ENCODE measurements around the gene MAP1B. TPM values are rescaled to one million over a fixed set of nuclear protein-coding genes. Genes with fewer than 3 reads are reported as not detected.

MAP1B gene
- total RNA-seq, 1 experiment from 2014 or later = not detected

GRCh38 chr5:72222521-72222920 is 115.2 kb downstream of the MAP1B start:
- H3K36me3 ChIP-seq (ENCODE audit: insufficient read depth, low read length) = peaks cover 69% of the 10 kb centered on the region

GRCh38 chr5:72223371-72223770 is 116.1 kb downstream of the MAP1B start:
- no peaks in the 10 kb centered on the region for H3K27me3 ChIP-seq (ENCODE audit: low read length)
- no peaks in the 10 kb centered on the region for H3K79me2 ChIP-seq (ENCODE audit: low read length)
- no peaks in the 10 kb centered on the region for H4K20me1 ChIP-seq (ENCODE audit: insufficient read depth, low read depth, low read length)
- H2AFZ ChIP-seq (ENCODE audit: low read length) = no peak overlapping the region
- no peak overlapping the region for H3K4me2 ChIP-seq (ENCODE audit: low read depth, low read length, poor library complexity, severe bottlenecking)
- H3K9ac ChIP-seq (ENCODE audit: low read length) = no peak overlapping the region
- H3K36me3 ChIP-seq (ENCODE audit: insufficient read depth, low read length) = peaks cover 67% of the 10 kb centered on the region
- no peak overlapping the region for H3K27ac ChIP-seq (ENCODE audit: low read length)
- H3K9me3 ChIP-seq (ENCODE audit: low read length) = no peaks in the 10 kb centered on the region
- no peak overlapping the region for H3K4me3 ChIP-seq (ENCODE audit: low read length)
- no peak for DNase-seq
- H3K9me2 ChIP-seq (replicated peaks; ENCODE audit: insufficient read depth, low read length) = no peaks in the 10 kb centered on the region
- no peaks in the 10 kb centered on the region for H3K4me1 ChIP-seq (ENCODE audit: low read length)

More at GRCh38 chr5:72222521-72222920, 115.2 kb downstream of the MAP1B start:
- H2AFZ ChIP-seq (ENCODE audit: low read length) = no peak overlapping the region
- no peaks in the 10 kb centered on the region for H3K9me3 ChIP-seq (ENCODE audit: low read length)
- no peaks in the 10 kb centered on the region for H4K20me1 ChIP-seq (ENCODE audit: insufficient read depth, low read depth, low read length)
- H3K9ac ChIP-seq (ENCODE audit: low read length) = no peak overlapping the region
- no peaks in the 10 kb centered on the region for H3K4me1 ChIP-seq (ENCODE audit: low read length)
- no peak for DNase-seq
- no peaks in the 10 kb centered on the region for H3K79me2 ChIP-seq (ENCODE audit: low read length)
- H3K4me3 ChIP-seq (ENCODE audit: low read length) = no peak overlapping the region
- no peak overlapping the region for H3K27ac ChIP-seq (ENCODE audit: low read length)
- H3K9me2 ChIP-seq (replicated peaks; ENCODE audit: insufficient read depth, low read length) = no peaks in the 10 kb centered on the region
- no peaks in the 10 kb centered on the region for H3K27me3 ChIP-seq (ENCODE audit: low read length)
- H3K4me2 ChIP-seq (ENCODE audit: low read depth, low read length, poor library complexity, severe bottlenecking) = no peak overlapping the region

GRCh38 chr5:72224946-72225463 is 117.7 kb downstream of the MAP1B start:
- Histone ChIP-seq H3K36me3 (ENCODE audit: insufficient read depth, low read length) (peaks cover 65% of the 10 kb centered on the region), H3K9me3 (ENCODE audit: low read length) (no peaks in the 10 kb centered on the region), H3K27ac (ENCODE audit: low read length) (no peak overlapping the region), H3K4me2 (ENCODE audit: low read depth, low read length, poor library complexity, severe bottlenecking) (no peak overlapping the region), H3K4me1 (ENCODE audit: low read length) (no peaks in the 10 kb centered on the region), H3K4me3 (ENCODE audit: low read length) (no peak overlapping the region), H2AFZ (ENCODE audit: low read length) (no peak overlapping the region), H3K9me2 (replicated peaks; ENCODE audit: insufficient read depth, low read length) (no peaks in the 10 kb centered on the region), H3K79me2 (ENCODE audit: low read length) (peaks cover 10% of the 10 kb centered on the region; the same call in 1 of the 2 replicates), H3K9ac (ENCODE audit: low read length) (no peak overlapping the region), H4K20me1 (ENCODE audit: insufficient read depth, low read depth, low read length) (no peaks in the 10 kb centered on the region), H3K27me3 (ENCODE audit: low read length) (no peaks in the 10 kb centered on the region)
- DNase-seq = no peak

GRCh38 chr5:72225741-72226140 is 118.5 kb downstream of the MAP1B start:
- Histone ChIP-seq H3K36me3 (ENCODE audit: insufficient read depth, low read length) (peaks cover 68% of the 10 kb centered on the region), H4K20me1 (ENCODE audit: insufficient read depth, low read depth, low read length) (no peaks in the 10 kb centered on the region), H3K9me2 (replicated peaks; ENCODE audit: insufficient read depth, low read length) (no peaks in the 10 kb centered on the region), H3K9me3 (ENCODE audit: low read length) (no peaks in the 10 kb centered on the region), H3K27ac (ENCODE audit: low read length) (no peak overlapping the region), H3K79me2 (ENCODE audit: low read length) (peaks cover 17% of the 10 kb centered on the region), H3K9ac (ENCODE audit: low read length) (no peak overlapping the region), H3K27me3 (ENCODE audit: low read length) (no peaks in the 10 kb centered on the region), H3K4me3 (ENCODE audit: low read length) (no peak overlapping the region), H2AFZ (ENCODE audit: low read length) (no peak overlapping the region), H3K4me1 (ENCODE audit: low read length) (no peaks in the 10 kb centered on the region), H3K4me2 (ENCODE audit: low read depth, low read length, poor library complexity, severe bottlenecking) (no peak overlapping the region)
- DNase-seq = no peak

GRCh38 chr5:72226950-72227349 is 119.7 kb downstream of the MAP1B start:
- H3K27ac ChIP-seq (ENCODE audit: low read length) = no peak overlapping the region
- peaks cover 69% of the 10 kb centered on the region for H3K36me3 ChIP-seq (ENCODE audit: insufficient read depth, low read length)
- no peaks in the 10 kb centered on the region for H3K27me3 ChIP-seq (ENCODE audit: low read length)
- no peak overlapping the region for H3K9ac ChIP-seq (ENCODE audit: low read length)
- no peaks in the 10 kb centered on the region for H3K4me1 ChIP-seq (ENCODE audit: low read length)
- no peak overlapping the region for H3K4me3 ChIP-seq (ENCODE audit: low read length)
- H3K9me3 ChIP-seq (ENCODE audit: low read length) = no peaks in the 10 kb centered on the region
- no peak overlapping the region for H3K4me2 ChIP-seq (ENCODE audit: low read depth, low read length, poor library complexity, severe bottlenecking)
- H4K20me1 ChIP-seq (ENCODE audit: insufficient read depth, low read depth, low read length) = no peaks in the 10 kb centered on the region
- H3K9me2 ChIP-seq (replicated peaks; ENCODE audit: insufficient read depth, low read length) = no peaks in the 10 kb centered on the region
- no peak overlapping the region for H2AFZ ChIP-seq (ENCODE audit: low read length)
- peaks cover 27% of the 10 kb centered on the region for H3K79me2 ChIP-seq (ENCODE audit: low read length)
- no peak for DNase-seq

GRCh38 chr5:72228960-72229359 is 121.7 kb downstream of the MAP1B start:
- Histone ChIP-seq H3K9ac (ENCODE audit: low read length) (no peak overlapping the region), H4K20me1 (ENCODE audit: insufficient read depth, low read depth, low read length) (no peaks in the 10 kb centered on the region), H3K4me1 (ENCODE audit: low read length) (peaks cover 4% of the 10 kb centered on the region), H3K36me3 (ENCODE audit: insufficient read depth, low read length) (peaks cover 71% of the 10 kb centered on the region), H3K4me2 (ENCODE audit: low read depth, low read length, poor library complexity, severe bottlenecking) (no peak overlapping the region), H2AFZ (ENCODE audit: low read length) (no peak overlapping the region), H3K9me2 (replicated peaks; ENCODE audit: insufficient read depth, low read length) (no peaks in the 10 kb centered on the region), H3K4me3 (ENCODE audit: low read length) (no peak overlapping the region), H3K9me3 (ENCODE audit: low read length) (no peaks in the 10 kb centered on the region), H3K27me3 (ENCODE audit: low read length) (no peaks in the 10 kb centered on the region), H3K79me2 (ENCODE audit: low read length) (peaks cover 40% of the 10 kb centered on the region), H3K27ac (ENCODE audit: low read length) (no peak overlapping the region)
- DNase-seq = no peak

GRCh38 chr5:72231991-72232703 is 124.9 kb downstream of the MAP1B start:
- Histone ChIP-seq H2AFZ (ENCODE audit: low read length) (no peak overlapping the region), H3K79me2 (ENCODE audit: low read length) (peaks cover 60% of the 10 kb centered on the region), H3K9me3 (ENCODE audit: low read length) (no peaks in the 10 kb centered on the region), H3K27me3 (ENCODE audit: low read length) (no peaks in the 10 kb centered on the region), H4K20me1 (ENCODE audit: insufficient read depth, low read depth, low read length) (no peaks in the 10 kb centered on the region), H3K9ac (ENCODE audit: low read length) (no peak overlapping the region), H3K4me3 (ENCODE audit: low read length) (no peak overlapping the region), H3K36me3 (ENCODE audit: insufficient read depth, low read length) (peaks cover 49% of the 10 kb centered on the region; the same call in 1 of the 2 replicates), H3K9me2 (replicated peaks; ENCODE audit: insufficient read depth, low read length) (no peaks in the 10 kb centered on the region), H3K4me1 (ENCODE audit: low read length) (peaks cover 27% of the 10 kb centered on the region), H3K27ac (ENCODE audit: low read length) (no peak overlapping the region), H3K4me2 (ENCODE audit: low read depth, low read length, poor library complexity, severe bottlenecking) (no peak overlapping the region)
- DNase-seq = no peak

- Histone ChIP-seq H3K4me3 (ENCODE audit: low read length) (no peak overlapping the region), H3K36me3 (ENCODE audit: insufficient read depth, low read length) (peaks cover 49% of the 10 kb centered on the region; the same call in 1 of the 2 replicates), H3K79me2 (ENCODE audit: low read length) (peaks cover 65% of the 10 kb centered on the region), H2AFZ (ENCODE audit: low read length) (no peak overlapping the region), H4K20me1 (ENCODE audit: insufficient read depth, low read depth, low read length) (no peaks in the 10 kb centered on the region), H3K27me3 (ENCODE audit: low read length) (no peaks in the 10 kb centered on the region), H3K27ac (ENCODE audit: low read length) (0 out of 2 replicates have a peak overlapping the region, but pooled peaks have one; percentile 51), H3K9ac (ENCODE audit: low read length) (no peak overlapping the region), H3K4me2 (ENCODE audit: low read depth, low read length, poor library complexity, severe bottlenecking) (no peak overlapping the region), H3K9me3 (ENCODE audit: low read length) (no peaks in the 10 kb centered on the region), H3K4me1 (ENCODE audit: low read length) (peaks cover 27% of the 10 kb centered on the region), H3K9me2 (replicated peaks; ENCODE audit: insufficient read depth, low read length) (no peaks in the 10 kb centered on the region)
- DNase-seq = no peak
Observed at GRCh38 chr5:72232838-72233237, 125.6 kb downstream of the MAP1B start.
